GM08714 (cell line): Measurements from ENCODE around the gene EXOC4.

Experiments
- H3K4me3 ChIP-seq: fragments of 200-500 bp; sonication (Bioruptor generic); 2 replicates; pipeline ENCODE4 v1.5.1; 2014; ENCODE audit warnings: mild to moderate bottlenecking, low read length, inconsistent platforms
- ZNF274 ChIP-seq: IDR thresholded peaks from 2 replicates; pipeline ENCODE4 v1.6.1; 2012; ENCODE audit warnings: mild to moderate bottlenecking, low read depth, low read length

The EXOC4 gene

GRCh38 chr7:134078991-134079390 lies 826.1 kb downstream of the EXOC4 start:
- TF ChIP-seq ZNF274, result no peak

GRCh38 chr7:134081695-134082094 lies 828.8 kb downstream of the EXOC4 start:
- no peak overlapping the region for H3K4me3 ChIP-seq
- no peak for TF ChIP-seq ZNF274

More at GRCh38 chr7:134078991-134079390, 826.1 kb downstream of the EXOC4 start:
- no peak overlapping the region for H3K4me3 ChIP-seq

DNA sequence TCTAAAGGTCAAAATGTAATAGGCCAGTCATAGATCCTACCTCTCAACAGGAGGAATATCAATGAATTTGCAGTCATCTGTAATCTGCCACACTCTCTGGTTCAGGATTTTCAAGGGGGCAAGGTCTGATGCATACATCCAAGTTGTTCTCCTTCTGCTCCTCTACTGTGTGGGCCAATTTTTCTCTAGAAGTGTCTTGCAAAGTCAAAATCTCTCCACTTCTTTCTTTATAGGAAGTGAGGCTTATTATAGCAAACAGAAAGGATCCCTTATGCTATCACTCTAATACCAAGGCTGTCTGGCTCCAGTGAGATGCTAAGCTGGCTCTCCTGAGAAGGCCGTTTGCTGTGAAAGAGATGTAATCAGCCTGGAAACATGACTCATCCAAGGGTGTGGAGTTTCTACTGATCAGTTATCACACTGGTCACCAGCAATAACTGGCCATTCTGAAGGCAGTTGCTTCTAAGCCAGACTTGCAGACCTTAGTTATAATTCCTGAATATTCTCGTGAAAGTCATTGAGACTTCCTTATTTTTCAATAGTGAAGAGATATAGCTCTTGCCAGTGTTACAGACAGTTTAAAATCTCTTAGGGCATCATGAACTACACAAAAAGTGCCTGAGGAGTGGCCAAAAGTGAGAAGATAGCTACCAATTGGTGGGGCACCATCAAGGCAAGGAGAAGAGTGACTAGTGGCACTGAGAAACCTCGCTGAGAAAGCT lies 831.0 kb downstream of the EXOC4 start:
- no peak overlapping the region for H3K4me3 ChIP-seq
- no peak for TF ChIP-seq ZNF274

GRCh38 chr7:134084488-134085144 lies 831.7 kb downstream of the EXOC4 start:
- TF ChIP-seq ZNF274, result no peak
- H3K4me3 ChIP-seq, result no peak overlapping the region

GRCh38 chr7:134085311-134085710 lies 832.4 kb downstream of the EXOC4 start:
- TF ChIP-seq ZNF274, result no peak
- H3K4me3 ChIP-seq, result no peak overlapping the region

- H3K4me3 ChIP-seq, result no peak overlapping the region
- no peak for TF ChIP-seq ZNF274
Observed at GRCh38 chr7:134086998-134087735, 834.3 kb downstream of the EXOC4 start.

DNA sequence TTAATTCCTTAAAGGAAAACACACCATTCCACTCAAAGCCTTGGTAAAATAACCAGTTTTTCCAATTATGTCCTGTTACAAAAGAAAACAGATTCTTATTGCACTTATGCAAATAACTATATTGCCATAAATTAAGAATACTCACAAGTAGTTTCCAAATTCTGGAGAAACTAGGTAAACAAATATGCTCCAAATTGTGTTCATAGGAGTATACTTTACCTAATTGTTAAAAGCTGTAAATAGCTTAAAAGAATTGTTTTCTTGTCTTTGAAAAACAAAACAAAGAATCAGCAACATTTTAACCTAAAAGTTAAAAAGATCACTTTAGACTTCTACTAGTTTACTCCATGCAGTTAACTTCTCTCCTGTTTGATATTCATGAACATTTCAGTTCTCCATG lies 835.3 kb downstream of the EXOC4 start:
- TF ChIP-seq ZNF274, result no peak
- no peak overlapping the region for H3K4me3 ChIP-seq

GRCh38 chr7:134089446-134089845 lies 836.6 kb downstream of the EXOC4 start:
- no peak overlapping the region for H3K4me3 ChIP-seq
- no peak for TF ChIP-seq ZNF274

DNA sequence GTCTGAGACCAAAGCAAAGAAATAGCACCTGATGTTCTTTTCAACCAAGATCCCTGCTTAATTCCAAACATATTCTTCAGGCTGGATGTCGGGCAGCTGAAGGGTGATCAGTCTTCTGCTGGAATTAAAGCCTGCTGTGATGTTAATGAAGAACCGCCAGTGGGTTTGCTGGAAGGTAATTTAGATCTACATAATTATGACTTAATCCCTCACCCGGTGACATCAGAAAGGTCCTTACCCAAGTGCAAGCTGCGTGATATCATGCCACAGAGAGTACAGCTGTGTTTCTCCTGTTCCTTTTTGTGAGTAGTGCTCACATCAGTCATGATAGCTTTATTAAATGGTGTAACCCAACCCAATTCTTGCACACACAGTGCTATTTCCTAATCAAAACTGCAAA lies 845.2 kb downstream of the EXOC4 start:
- no peak overlapping the region for H3K4me3 ChIP-seq
- no peak for TF ChIP-seq ZNF274

DNA sequence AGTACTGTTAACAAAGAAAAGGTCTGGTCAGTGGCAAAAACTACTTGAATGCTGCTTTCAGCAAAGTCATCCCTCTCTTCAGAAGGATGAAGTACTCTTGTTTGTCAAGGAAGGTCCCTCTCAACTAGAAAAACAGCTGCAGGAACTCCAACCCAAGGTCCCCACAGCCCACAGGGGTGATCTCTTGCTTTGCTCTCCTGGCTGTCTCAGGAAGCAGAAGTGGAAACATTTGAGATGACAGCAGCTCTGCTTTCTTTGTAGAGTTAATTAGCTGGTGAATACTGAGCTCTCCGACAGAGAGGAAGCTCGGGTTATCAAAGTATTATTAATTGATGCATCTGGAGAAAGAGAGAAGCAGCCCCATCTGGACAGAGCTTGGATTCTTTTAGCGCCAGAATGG lies 848.8 kb downstream of the EXOC4 start:
- no peak overlapping the region for H3K4me3 ChIP-seq
- TF ChIP-seq ZNF274, result no peak

- H3K4me3 ChIP-seq, result no peak overlapping the region
- no peak for TF ChIP-seq ZNF274
Observed at GRCh38 chr7:134104166-134104565, 851.3 kb downstream of the EXOC4 start.

DNA sequence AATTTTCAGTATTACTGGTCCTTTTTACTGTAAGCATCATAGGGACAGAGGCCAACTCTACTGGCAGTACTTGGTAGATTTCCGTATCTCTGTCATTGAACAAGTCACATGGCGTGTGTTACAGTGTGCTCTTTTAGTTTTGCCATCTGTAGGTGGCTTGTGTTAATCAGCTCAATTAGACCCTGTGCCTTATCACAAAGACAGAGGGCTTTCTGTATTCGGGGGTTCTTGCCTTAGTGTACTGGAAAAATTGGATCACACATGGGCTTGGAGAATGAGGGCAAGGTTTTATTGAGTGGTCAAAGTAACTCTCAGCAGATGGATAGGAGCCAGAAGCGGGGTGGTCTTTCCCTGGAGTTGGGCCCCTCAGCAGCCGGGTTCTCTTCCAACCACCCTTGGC lies 853.0 kb downstream of the EXOC4 start:
- no peak for TF ChIP-seq ZNF274
- no peak overlapping the region for H3K4me3 ChIP-seq

DNA sequence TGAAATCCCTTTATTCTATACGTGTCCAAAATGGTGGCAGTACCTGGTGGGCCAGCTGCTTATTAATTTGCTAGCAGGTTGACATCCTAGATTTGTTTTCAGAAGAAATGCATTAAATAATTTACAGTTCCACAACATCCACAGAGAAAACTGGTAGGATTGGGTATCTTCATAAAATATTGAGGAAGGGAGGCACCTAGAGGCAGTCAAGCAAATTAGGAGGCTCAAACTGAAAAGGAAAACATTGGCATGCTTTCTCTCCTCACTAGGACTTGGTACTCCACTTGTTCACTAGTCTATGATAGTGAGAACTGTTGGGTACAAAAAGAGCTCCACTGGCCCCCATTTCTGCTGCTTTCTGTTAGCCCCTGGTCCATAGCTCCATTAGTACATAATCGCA lies 855.9 kb downstream of the EXOC4 start:
- H3K4me3 ChIP-seq, result no peak overlapping the region
- TF ChIP-seq ZNF274, result no peak

DNA sequence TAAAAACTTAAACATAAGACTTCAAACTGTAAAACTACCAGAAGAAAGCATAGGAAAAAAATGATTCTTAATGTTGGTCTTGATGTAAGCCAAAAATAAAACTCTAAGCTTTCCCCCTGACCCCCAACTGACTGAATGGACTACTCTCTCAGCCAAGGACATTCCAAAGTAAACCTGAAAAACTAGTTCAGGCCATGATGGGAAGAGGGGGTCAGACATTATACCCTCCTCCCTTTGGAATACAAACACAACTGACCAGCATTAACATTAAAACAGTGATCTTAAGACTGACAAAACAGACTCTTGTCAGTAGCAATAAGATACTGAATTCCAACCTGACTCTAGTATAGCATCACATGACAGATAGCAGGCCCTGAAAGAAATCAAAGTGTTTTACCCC lies 860.8 kb downstream of the EXOC4 start:
- H3K4me3 ChIP-seq, result no peak overlapping the region
- TF ChIP-seq ZNF274, result no peak

GRCh38 chr7:134114992-134115391 lies 862.1 kb downstream of the EXOC4 start:
- H3K4me3 ChIP-seq, result no peak overlapping the region
- TF ChIP-seq ZNF274, result no peak
